ENCODE measurements around the gene PDIA3. TPM values are rescaled to one million over a fixed set of nuclear protein-coding genes. Genes with fewer than 3 reads are reported as not detected.

PDIA3 gene
- total and polyA plus RNA-seq, 2 donors (not counting 1 experiment from before 2014, with no cell fraction given): 42.7 to 83.1 TPM

DNA sequence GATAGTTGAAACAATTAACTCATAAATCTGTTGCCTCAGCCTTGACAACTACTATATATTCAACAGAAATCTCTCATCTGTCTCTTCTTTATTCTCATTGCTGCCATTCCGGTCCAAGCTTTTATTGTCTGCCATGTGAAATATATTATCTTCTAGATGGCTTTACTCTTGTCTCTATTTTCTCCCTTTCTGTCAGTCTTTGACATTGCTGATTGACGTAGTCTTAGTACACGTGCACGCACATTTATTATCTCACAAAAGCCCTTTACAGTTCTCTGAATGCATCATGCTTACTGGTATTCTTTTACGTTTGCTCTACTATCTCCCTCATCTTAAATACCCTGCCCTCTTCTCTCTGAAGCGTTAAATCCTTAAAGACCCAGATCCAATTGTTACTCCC lies 5.6 kb downstream of the PDIA3 start:
- H3K4me2 ChIP-seq (replicated peaks; ENCODE audit: low read depth, low read length, poor library complexity, severe bottlenecking): no peak overlapping the region
- intact Hi-C loops (cut with micrococcal nuclease): loop anchor here (2.0 kb wide), 1 partner anchor 73 kb away; the partner anchor contains the start of gene MFAP1

DNA sequence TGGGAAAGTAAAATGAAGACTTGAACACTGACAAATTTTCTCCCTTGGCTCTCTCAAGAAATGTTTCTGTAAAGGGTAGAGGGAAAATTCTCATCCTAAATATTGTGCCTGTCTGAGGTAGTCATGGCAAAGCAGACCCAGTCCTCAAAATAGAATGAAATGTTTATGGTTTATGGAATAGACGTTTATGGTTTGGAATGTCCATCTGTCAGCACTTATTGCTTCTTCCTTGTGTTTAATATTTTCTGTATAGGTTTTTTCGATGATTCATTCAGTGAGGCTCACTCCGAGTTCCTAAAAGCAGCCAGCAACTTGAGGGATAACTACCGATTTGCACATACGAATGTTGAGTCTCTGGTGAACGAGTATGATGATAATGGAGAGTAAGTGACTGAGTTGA lies 16.6 kb downstream of the PDIA3 start:
- Histone ChIP-seq H2AFZ (ENCODE audit: insufficient read depth, low read depth, low read length, poor library complexity, severe bottlenecking) (no peak overlapping the region), H3K9me3 (ENCODE audit: control extremely low read depth in 1 of 3, control insufficient read depth in 2 of 3, insufficient read depth in 1 of 3, low read length in 2 of 3) (no peaks in the 10 kb centered on the region), H3K27ac (ENCODE audit: low read length in 2 of 2) (no peak overlapping the region), H3K9ac (ENCODE audit: low read length) (no peak overlapping the region), H3K4me2 (replicated peaks; ENCODE audit: low read depth, low read length, poor library complexity, severe bottlenecking) (no peak overlapping the region), H3K27me3 (replicated peaks in 1 of 4; ENCODE audit: control extremely low read depth in 1 of 4, control insufficient read depth in 3 of 4, insufficient read depth in 4 of 4, low read length in 3 of 4) (no peaks in the 10 kb centered on the region), H3K4me3 (ENCODE audit: control extremely low read depth in 1 of 5, extremely low read depth in 1 of 5, insufficient read depth in 1 of 5, low read depth in 2 of 5, low read length in 4 of 5) (no peak overlapping the region), H3K36me3 (replicated peaks in 1 of 2; ENCODE audit: control extremely low read depth in 1 of 2, control insufficient read depth in 1 of 2, extremely low read depth in 1 of 2, insufficient read depth in 2 of 2, low read length in 1 of 2) (peaks cover 21 to 86% of the 10 kb centered on the region in 2 experiments), H3K79me2 (ENCODE audit: control insufficient read depth, insufficient read depth, low read length) (peaks cover 15% of the 10 kb centered on the region), H3K4me1 (ENCODE audit: control insufficient read depth in 2 of 2, insufficient read depth in 2 of 2, low read length in 2 of 2) (no peaks in the 10 kb centered on the region), H4K20me1 (ENCODE audit: control insufficient read depth, insufficient read depth, low read length, poor library complexity, severe bottlenecking) (peaks cover 45% of the 10 kb centered on the region)
- H3K9me3 Mint-ChIP-seq (ENCODE audit: insufficient read depth): no peaks in the 10 kb centered on the region
- no peaks in the 10 kb centered on the region for H3K27me3 Mint-ChIP-seq
- TF ChIP-seq, protein P1, sequence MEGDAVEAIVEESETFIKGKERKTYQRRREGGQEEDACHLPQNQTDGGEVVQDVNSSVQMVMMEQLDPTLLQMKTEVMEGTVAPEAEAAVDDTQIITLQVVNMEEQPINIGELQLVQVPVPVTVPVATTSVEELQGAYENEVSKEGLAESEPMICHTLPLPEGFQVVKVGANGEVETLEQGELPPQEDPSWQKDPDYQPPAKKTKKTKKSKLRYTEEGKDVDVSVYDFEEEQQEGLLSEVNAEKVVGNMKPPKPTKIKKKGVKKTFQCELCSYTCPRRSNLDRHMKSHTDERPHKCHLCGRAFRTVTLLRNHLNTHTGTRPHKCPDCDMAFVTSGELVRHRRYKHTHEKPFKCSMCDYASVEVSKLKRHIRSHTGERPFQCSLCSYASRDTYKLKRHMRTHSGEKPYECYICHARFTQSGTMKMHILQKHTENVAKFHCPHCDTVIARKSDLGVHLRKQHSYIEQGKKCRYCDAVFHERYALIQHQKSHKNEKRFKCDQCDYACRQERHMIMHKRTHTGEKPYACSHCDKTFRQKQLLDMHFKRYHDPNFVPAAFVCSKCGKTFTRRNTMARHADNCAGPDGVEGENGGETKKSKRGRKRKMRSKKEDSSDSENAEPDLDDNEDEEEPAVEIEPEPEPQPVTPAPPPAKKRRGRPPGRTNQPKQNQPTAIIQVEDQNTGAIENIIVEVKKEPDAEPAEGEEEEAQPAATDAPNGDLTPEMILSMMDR (IDR thresholded peaks at IDR 0.05): no peak
- TF ChIP-seq EZH2 (IDR thresholded peaks at IDR 0.05; ENCODE audit: borderline replicate concordance, insufficient read depth, low read depth, low read length, poor library complexity, severe bottlenecking): no peak
- ChIA-PET CTCF (no interaction called here), POLR2A (no interaction called here)
- H3K27ac Mint-ChIP-seq: no peak overlapping the region
- H3K4me1 Mint-ChIP-seq: no peaks in the 10 kb centered on the region
- DNase-seq (no peak), ATAC-seq (ENCODE audit: low read depth) (no peak)
- H3K4me3 Mint-ChIP-seq: no peak overlapping the region
- intact Hi-C loops (cut with micrococcal nuclease): no loop called here
- 96% methylated on average over 6 of the region's 6 CpGs for WGBS (ENCODE audit: insufficient coverage)

More for the DNA sequence above, 5.6 kb downstream of the PDIA3 start:
- Histone ChIP-seq H3K4me1 (ENCODE audit: control insufficient read depth in 2 of 2, insufficient read depth in 2 of 2, low read length in 2 of 2) (peaks cover 49 to 55% of the 10 kb centered on the region in 2 donors), H3K9me3 (ENCODE audit: control extremely low read depth in 1 of 3, control insufficient read depth in 2 of 3, insufficient read depth in 1 of 3, low read length in 2 of 3) (no peaks in the 10 kb centered on the region), H3K9ac (ENCODE audit: low read length) (no peak overlapping the region), H3K27me3 (replicated peaks in 1 of 4; ENCODE audit: control extremely low read depth in 1 of 4, control insufficient read depth in 3 of 4, insufficient read depth in 4 of 4, low read length in 3 of 4) (no peaks in the 10 kb centered on the region), H3K4me3 (ENCODE audit: control extremely low read depth in 1 of 5, extremely low read depth in 1 of 5, insufficient read depth in 1 of 5, low read depth in 2 of 5, low read length in 4 of 5) (no peak overlapping the region), H3K27ac (ENCODE audit: low read length in 2 of 2) (peak overlapping the region in 1 of 2 donors; percentile 49), H4K20me1 (ENCODE audit: control insufficient read depth, insufficient read depth, low read length, poor library complexity, severe bottlenecking) (peaks cover 84% of the 10 kb centered on the region), H3K79me2 (ENCODE audit: control insufficient read depth, insufficient read depth, low read length) (peaks cover 98% of the 10 kb centered on the region), H3K36me3 (replicated peaks in 1 of 2; ENCODE audit: control extremely low read depth in 1 of 2, control insufficient read depth in 1 of 2, extremely low read depth in 1 of 2, insufficient read depth in 2 of 2, low read length in 1 of 2) (peaks cover 7 to 36% of the 10 kb centered on the region in 2 experiments), H2AFZ (ENCODE audit: insufficient read depth, low read depth, low read length, poor library complexity, severe bottlenecking) (no peak overlapping the region)
- ATAC-seq (ENCODE audit: low read depth) (no peak), DNase-seq (no peak)
- CTCF ChIA-PET: interaction anchor here (2.7 kb wide), 1 partner anchor 19 kb away, joined by 24 read pairs; no protein-coding TSS in a partner anchor
- no peaks in the 10 kb centered on the region for H3K27me3 Mint-ChIP-seq
- H3K4me1 Mint-ChIP-seq: peaks cover 54% of the 10 kb centered on the region
- no peak overlapping the region for H3K27ac Mint-ChIP-seq
- POLR2A ChIA-PET: no interaction called here
- no peak overlapping the region for H3K4me3 Mint-ChIP-seq
- no peak for TF ChIP-seq EZH2 (IDR thresholded peaks at IDR 0.05; ENCODE audit: borderline replicate concordance, insufficient read depth, low read depth, low read length, poor library complexity, severe bottlenecking)
- TF ChIP-seq, protein P1 (IDR thresholded peaks at IDR 0.05): no peak
- 90% methylated on average over 4 of the region's 6 CpGs for WGBS (ENCODE audit: insufficient coverage)
- no peaks in the 10 kb centered on the region for H3K9me3 Mint-ChIP-seq (ENCODE audit: insufficient read depth)
